OCI-LY1 (cell line): Measurements from ENCODE around the gene ACTR5.

ENCODE experiments used
- H2AFZ ChIP-seq: fragments of 200-600 bp; sonication (generic), shearing (Covaris generic); 2 replicates; pipeline ENCODE4 v1.6.0; 2014; ENCODE audit warnings: antibody characterized with exemption, mild to moderate bottlenecking, low read length
- H3F3A ChIP-seq: fragments of 200-600 bp; sonication (generic), shearing (Covaris generic); 2 replicates; pipeline ENCODE4 v1.6.0; 2014; ENCODE audit warnings: mild to moderate bottlenecking, antibody characterized with exemption, low read length, moderate library complexity; ENCODE audit not compliant: insufficient read depth
- H3K27ac ChIP-seq: fragments of 200-600 bp; sonication (generic); 2 replicates; pipeline ENCODE4 v1.5.1; 2014; ENCODE audit warnings: low read length, mixed run types, mild to moderate bottlenecking, low read depth; ENCODE audit not compliant: poor library complexity, severe bottlenecking
- H3K27me3 ChIP-seq: fragments of 200-600 bp; sonication (generic); 2 replicates; pipeline ENCODE4 v1.6.0; 2014; ENCODE audit warnings: antibody characterized with exemption, mild to moderate bottlenecking, low read length, moderate library complexity; ENCODE audit not compliant: insufficient read depth
- H3K36me3 ChIP-seq: fragments of 200-600 bp; sonication (generic); 2 replicates; pipeline ENCODE4 v1.6.1; 2014; ENCODE audit warnings: mild to moderate bottlenecking, antibody characterized with exemption, low read length, moderate library complexity, mixed read lengths; ENCODE audit not compliant: insufficient read depth
- H3K4me1 ChIP-seq: fragments of 200-600 bp; sonication (generic); 2 replicates; pipeline ENCODE4 v1.5.1; 2014; ENCODE audit warnings: mild to moderate bottlenecking, low read length, moderate library complexity; ENCODE audit not compliant: insufficient read depth, severe bottlenecking
- H3K4me2 ChIP-seq: fragments of 200-600 bp; sonication (generic), shearing (Covaris generic); 2 replicates; pipeline ENCODE4 v1.6.1; 2014; ENCODE audit warnings: low read length
- H3K4me3 ChIP-seq: fragments of 200-600 bp; sonication (generic); 2 replicates; pipeline ENCODE4 v1.5.1; 2014; ENCODE audit warnings: low read length, low read depth, mild to moderate bottlenecking, mixed read lengths; ENCODE audit not compliant: poor library complexity, severe bottlenecking
- H3K79me2 ChIP-seq: fragments of 200-600 bp; shearing (Covaris generic); 2 replicates; pipeline ENCODE4 v1.6.1; 2016; ENCODE audit warnings: mixed run types, low read length, mixed read lengths; ENCODE audit not compliant: insufficient read depth
- H3K9ac ChIP-seq: fragments of 200-600 bp; sonication (generic), shearing (Covaris generic); 2 replicates; pipeline ENCODE4 v1.6.1; 2014; ENCODE audit warnings: mild to moderate bottlenecking, low read length, mixed read lengths
- H3K9me2 ChIP-seq: fragments of 200-600 bp; sonication (generic), shearing (Covaris generic); 2 replicates; pipeline ENCODE4 v1.6.1; 2014; ENCODE audit warnings: low read depth, mild to moderate bottlenecking, low read length, mixed read lengths
- H3K9me3 ChIP-seq: fragments of 200-600 bp; shearing (Covaris generic); 2 replicates; pipeline ENCODE4 v1.6.1; 2014; ENCODE audit warnings: low read length, mixed read lengths
- H4K20me1 ChIP-seq: fragments of 200-600 bp; sonication (generic), shearing (Covaris generic); 2 replicates; pipeline ENCODE4 v1.6.0; 2016; ENCODE audit warnings: mild to moderate bottlenecking, low read length; ENCODE audit not compliant: insufficient read depth
- EZH2 ChIP-seq: fragments of 200-600 bp; sonication (generic), shearing (Covaris generic); IDR thresholded peaks from 2 replicates; pipeline ENCODE4 v1.8.0; 2017; ENCODE audit warnings: borderline replicate concordance, mixed run types, mild to moderate bottlenecking, antibody characterized with exemption, low read length, moderate library complexity, mixed read lengths
- TF ChIP-seq, protein P1 (sequence below): fragments of 200-600 bp; sonication (generic), shearing (Covaris generic); IDR thresholded peaks from 2 replicates; pipeline ENCODE4 v1.5.1; 2017; ENCODE audit warnings: mild to moderate bottlenecking, antibody characterized with exemption, low read length, moderate library complexity, mixed read lengths

The ACTR5 gene

GRCh38 chr20:38818113-38819065 is 70.1 kb downstream of the ACTR5 start:
- Histone ChIP-seq H3K27me3 (no peaks in the 10 kb centered on the region), H3K4me1 (peaks cover 22% of the 10 kb centered on the region), H3K9me2 (no peaks in the 10 kb centered on the region), H3K36me3 (peaks cover 50% of the 10 kb centered on the region), H3K27ac (peak overlapping the region; percentile 35), H2AFZ (no peak overlapping the region), H3K4me2 (no peak overlapping the region; the same call in 1 of the 2 replicates), H3K4me3 (no peak overlapping the region), H4K20me1 (no peaks in the 10 kb centered on the region), H3K9me3 (no peaks in the 10 kb centered on the region), H3F3A (no peaks in the 10 kb centered on the region), H3K9ac (no peak overlapping the region), H3K79me2 (peaks cover 88% of the 10 kb centered on the region)
- TF ChIP-seq, protein P1, sequence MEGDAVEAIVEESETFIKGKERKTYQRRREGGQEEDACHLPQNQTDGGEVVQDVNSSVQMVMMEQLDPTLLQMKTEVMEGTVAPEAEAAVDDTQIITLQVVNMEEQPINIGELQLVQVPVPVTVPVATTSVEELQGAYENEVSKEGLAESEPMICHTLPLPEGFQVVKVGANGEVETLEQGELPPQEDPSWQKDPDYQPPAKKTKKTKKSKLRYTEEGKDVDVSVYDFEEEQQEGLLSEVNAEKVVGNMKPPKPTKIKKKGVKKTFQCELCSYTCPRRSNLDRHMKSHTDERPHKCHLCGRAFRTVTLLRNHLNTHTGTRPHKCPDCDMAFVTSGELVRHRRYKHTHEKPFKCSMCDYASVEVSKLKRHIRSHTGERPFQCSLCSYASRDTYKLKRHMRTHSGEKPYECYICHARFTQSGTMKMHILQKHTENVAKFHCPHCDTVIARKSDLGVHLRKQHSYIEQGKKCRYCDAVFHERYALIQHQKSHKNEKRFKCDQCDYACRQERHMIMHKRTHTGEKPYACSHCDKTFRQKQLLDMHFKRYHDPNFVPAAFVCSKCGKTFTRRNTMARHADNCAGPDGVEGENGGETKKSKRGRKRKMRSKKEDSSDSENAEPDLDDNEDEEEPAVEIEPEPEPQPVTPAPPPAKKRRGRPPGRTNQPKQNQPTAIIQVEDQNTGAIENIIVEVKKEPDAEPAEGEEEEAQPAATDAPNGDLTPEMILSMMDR = no peak
- no peak for TF ChIP-seq EZH2
